ENCODE measurements around the gene RHBDL1.

The RHBDL1 gene

DNA sequence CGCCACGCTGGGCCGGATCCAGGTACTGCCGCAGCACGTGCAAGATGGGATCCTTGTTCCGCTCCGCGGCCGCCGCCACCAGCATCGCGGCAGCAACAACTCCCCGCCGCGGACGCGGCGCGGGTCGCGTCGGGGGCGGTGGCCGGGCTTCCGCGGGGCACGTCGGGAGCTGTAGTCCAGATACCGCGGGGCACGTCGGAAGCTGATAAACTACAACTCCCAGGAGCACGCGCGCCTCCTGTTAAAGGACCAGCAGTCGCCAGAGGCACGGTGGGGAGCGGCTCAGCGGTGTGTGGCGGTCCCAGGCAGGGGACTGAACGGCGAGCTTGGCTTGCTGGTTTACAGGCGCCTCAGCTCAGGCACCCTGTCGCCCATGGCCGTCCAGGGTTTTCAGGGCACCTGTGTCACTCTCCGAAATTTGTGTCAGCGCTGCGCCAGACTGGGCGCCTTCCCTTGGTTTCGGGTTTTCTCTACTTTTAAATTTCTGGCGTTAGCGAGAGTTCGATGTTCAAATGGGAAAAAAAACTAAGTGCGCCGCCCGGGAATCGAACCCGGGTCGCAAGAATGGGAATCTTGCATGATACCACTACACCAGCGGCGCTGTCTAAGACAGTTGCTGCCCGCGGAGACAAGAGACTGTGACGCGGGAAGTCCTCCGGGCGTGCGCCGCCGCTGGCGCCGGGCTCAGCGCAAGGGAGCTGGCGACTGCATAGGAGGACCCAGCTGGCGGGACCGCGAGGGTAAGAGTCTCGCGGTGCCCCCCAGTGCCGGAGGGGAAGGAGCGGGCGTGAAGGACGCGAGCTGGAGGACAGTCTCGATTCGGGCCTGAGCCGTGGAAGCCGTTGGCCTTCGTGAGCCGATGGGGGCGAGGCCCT is 39.0 kb upstream of the RHBDL1 start, which contains the start of gene METTL26:
TSS of gene METTL26 (minus strand) at position 100 of the 875 bp plus-strand sequence. CDS start at position 85, 15 bp downstream.
- peak; percentile 85 to 100 (median 100) for DNase-seq (ENCODE audit: low read depth in 2 of 3, low spot score in 2 of 3)

DNA sequence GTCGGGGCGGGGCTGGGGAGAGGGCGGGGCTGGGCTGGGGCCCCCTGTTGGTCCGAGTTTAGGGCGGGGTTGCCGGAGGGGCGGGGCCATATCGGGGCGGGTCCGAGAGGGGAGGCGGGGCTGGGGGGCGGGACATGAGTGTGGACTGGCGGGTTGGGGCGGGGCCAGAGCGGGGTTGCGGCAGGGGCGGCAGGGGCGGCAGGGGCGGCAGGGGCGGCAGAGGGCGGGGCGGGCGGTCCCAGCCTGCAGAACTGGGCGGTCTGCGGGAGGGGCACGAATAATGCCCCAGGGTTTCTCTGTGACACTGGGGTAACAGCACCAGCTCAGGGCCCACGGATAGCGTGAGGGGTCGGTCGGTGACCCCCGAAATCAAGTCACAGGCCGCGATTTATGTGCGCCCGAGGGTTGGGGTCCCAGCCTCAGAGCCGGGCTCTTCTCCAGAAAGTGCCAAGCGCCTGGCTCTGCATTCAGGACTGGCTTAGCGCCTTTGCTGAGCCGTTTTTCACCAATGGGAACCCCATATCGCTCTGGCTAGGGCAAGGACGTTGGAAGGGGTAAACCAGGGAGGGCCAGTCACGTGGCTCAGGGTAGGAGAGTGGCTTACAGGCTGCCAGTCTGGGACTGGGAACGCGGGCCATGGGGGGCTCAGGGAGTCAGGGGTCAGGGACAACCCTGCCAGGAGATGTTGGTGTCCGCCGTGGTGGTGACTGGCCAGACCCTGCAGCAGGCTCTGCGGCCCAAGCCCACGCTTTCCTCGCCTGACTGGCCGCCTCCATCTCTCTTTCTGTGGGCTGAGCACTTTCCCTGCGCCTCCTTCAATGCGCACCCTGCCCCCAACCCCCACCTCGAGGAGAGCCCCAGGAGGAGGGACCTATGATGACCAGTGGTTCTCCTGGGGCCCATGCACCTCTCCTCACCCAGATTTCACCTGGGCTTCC is 38.1 kb upstream of the RHBDL1 start:
- peak in 2 of 3 experiments; percentile 72 to 85 for DNase-seq (ENCODE audit: low read depth in 2 of 3, low spot score in 2 of 3)

DNA sequence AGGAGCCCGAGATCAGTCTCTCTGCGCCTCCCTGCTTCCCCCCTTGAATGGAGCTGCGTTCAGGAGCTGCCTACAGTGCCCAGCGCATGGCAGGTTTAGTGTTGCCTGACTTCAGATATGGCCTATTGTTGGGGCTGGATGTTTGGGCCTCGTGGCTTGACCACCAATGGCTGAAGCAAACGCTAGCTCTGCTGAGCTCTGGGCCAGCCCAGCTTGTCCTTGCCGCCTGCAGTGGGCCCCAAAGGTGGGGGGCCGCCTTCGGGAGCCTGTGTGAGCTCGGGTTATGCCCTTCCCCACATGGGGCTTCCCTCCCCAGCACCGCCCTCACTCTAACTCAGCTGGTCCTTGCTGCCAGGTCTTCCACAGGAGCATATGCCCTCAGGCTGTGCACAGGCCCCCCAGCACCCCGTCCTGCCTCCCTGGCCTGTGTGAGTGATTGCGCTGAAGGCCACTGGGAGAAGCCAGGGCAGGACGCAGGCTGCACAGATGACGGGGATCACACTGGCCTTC is 37.4 kb upstream of the RHBDL1 start:
- DNase-seq (ENCODE audit: low read depth in 2 of 3, low spot score in 2 of 3), result no peak

DNA sequence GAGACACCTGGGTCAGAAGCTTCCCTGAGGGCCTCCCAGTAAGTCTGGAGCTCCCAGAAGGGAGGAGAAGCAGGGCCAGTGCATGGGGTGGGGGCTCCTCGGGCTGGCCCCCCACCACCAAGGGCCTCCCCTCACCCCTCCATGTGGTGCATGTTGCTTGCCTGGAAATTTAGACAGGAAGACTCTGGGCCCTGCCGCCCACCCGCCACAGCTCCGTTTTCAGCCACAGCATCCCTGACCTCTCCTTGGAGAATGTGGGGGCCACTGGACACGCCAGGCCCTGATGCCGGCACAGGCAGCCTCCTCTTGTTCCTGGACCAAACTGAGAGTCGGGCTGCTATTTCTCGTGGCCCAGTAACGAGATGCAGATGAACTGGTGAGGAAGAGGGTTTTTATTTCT is 36.6 kb upstream of the RHBDL1 start:
- no peak for DNase-seq (ENCODE audit: low read depth in 2 of 3, low spot score in 2 of 3)

DNA sequence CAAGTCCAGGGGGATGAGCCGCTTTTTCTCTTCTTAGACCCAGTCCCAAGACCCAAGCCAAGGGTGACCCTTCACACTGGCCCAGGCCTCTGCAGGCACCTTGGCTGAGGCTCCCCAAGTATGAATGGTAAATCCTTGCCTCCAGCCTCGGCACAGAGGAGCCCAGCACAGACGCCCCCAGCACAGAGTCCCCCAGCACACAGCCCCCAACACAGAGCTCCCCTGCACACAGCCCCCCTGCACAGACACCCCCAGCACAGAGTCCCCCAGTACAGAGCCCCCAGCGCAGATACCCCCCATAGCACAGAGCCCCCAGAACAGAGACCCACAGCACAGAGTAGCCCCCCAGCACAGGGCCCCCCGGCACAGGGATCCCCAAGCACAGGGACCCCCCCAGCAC is 34.9 kb upstream of the RHBDL1 start:
- no peak for DNase-seq (ENCODE audit: low read depth in 2 of 3, low spot score in 2 of 3)

DNA sequence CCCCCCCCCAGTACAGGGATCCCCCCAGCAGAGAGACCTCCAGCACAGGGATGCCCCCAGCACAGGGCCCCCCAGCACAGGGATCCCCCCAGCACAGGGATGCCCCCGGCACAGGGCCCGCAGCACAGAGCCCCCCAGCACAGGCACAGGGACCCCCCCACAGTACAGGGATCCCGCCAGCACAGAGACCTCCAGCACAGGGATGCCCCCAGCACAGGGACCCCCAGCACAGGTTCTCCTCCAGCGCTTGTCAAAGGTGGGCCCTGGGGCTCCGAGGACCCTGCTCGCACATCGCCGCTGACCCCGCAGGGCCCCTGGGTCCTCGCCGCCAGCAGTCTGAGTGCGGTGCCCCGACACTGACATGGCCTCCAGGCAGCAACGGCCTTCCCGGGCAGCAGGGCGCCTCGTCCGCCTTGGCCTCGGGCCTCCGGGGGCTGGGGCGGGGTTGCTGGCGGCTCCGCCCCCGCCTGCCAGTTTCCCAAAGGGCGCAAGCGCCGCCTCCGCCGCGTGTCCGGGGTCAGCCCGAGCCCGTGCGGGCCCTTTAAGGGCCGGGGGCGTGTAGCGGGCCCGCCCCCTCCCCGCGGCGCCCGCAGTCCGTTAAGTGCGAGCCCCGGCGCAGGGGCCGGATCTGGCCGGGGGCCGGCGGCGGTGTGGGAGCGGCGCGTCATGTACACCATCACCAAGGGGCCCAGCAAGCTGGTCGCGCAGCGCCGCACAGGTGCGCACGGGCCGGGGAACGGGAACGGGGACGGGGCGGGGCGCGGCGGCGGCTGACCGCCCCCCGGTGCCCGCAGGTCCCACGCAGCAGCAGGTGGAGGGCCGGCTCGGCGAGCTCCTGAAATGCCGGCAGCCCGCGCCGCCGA is 33.9 kb upstream of the RHBDL1 start, which contains the start of gene MCRIP2:
TSS of gene MCRIP2 (plus strand) at position 503 of the 863 bp plus-strand sequence. CDS start at position 667, 164 bp downstream.
- DNase-seq (ENCODE audit: low read depth in 2 of 3, low spot score in 2 of 3), result peak; percentile 54 to 68 (median 65)

DNA sequence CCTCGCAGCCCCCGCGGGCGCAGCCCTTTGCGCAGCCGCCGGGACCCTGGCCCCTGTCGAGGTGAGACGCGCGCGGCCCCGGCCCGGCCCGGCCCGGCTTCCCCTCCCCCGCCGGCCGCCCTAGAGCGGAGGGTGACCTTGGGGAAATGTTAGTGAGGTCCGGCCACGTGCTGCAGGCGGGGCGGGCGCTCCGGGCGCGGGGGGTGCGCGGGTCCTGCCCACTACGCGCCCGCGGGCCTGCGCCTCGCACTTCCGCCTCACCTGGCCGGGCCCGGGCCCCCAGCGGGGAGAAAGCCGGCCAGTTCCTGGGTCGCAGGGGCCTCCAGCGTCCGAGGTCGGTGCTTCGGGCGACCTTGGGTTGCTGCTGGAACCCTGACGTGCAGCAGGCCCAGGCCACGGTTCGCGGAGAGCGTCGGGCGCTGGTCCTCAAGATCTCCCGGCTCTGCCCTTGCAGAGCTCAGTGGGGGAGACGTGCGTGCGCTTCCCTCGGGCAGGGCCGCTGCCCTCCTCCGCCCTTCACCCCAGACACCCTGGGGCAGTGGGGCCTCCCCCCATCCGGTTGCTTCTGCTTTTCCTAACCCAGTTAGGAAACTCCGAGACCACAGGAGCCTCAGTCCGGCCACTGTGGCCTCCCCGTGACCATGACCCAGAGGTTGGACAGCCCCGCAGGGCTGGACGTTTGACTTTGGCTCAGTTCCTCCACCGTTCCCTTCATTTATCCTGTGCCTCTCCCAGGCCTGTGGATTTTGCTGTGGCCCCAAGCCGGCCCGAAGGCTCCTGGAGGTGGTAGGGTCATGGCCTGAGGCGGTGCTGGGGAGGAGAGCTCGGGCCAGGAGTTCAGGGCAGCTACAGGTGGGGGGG is 33.1 kb upstream of the RHBDL1 start:
- DNase-seq (ENCODE audit: low read depth in 2 of 3, low spot score in 2 of 3), result no peak

DNA sequence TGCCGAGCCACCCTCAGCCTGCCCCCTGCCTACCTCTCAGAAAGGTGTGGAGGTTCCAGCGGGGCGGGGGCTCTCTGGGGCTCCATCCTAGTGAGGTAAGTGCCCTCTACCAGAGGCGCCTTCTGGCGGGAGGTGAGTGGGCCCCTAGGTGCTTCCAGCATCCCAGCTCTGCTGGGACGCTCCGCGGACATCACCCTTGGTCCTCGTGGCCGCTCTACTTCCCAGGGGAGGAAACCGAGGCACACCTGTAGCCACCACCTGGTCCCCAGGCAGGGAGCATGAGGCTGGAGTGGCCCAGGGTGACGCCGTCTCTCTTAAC is 32.5 kb upstream of the RHBDL1 start:
- no peak for DNase-seq (ENCODE audit: low read depth in 2 of 3, low spot score in 2 of 3)

DNA sequence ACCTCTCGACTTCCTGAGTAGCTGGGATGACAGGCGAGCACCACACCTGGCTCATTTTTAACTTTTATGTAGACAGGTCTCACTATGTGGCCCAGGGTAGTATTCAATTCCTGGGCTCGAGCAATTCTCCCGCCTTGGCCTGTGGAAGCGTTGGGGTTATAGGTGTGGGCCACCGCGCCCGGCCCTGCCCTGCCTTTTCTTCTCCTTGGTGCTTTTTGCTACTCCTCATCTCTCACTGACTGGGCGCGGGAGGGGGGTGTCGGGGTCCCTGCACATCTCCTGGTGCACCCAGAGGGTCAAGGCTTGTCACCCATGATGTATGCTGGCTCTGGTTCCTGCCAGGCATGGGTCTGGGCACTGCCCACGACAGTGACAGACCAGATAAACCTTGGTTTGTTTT is 30.9 kb upstream of the RHBDL1 start:
- DNase-seq (ENCODE audit: low read depth in 2 of 3, low spot score in 2 of 3), result no peak

DNA sequence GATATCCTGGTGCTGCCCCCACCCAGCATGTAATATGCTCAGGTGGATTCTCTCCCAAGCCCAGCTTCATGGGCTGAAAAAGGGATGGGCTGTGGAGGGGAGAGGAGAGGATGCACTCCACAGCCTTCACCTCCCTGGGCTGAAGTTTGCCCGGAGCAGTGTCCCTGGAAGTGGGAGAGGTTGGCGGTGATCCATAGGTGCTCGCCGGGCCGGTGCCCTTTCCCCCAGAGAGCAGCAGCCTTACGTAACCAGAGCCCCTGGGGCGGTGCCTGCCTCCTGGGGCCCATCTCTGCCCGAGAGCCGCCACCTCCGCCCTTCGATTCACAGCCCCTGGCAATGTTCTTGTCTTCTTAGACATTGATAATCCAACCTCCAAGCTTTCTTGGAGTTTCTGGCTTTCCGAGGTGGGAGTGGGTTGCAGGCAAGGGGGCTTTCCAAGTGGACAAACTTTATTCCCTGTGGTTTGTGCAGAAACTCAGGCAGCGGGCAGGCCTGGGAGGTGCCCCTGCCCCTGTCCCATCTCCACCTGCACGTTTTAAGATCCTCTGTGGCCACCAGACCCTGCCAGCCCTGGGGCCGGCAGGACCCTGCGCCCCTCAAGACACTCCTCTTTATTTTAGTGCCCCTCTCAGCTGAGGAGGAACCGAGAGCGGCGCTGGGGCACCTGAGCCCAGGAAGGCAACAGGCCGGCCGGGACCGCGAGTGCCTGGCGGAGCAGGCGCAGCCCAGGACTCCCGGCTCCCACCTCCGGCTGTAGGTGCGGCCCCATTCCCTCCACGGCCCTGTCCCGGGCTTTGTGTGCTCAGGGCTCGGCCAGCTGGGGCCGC is 29.4 kb upstream of the RHBDL1 start:
- no peak for DNase-seq (ENCODE audit: low read depth in 2 of 3, low spot score in 2 of 3)

DNA sequence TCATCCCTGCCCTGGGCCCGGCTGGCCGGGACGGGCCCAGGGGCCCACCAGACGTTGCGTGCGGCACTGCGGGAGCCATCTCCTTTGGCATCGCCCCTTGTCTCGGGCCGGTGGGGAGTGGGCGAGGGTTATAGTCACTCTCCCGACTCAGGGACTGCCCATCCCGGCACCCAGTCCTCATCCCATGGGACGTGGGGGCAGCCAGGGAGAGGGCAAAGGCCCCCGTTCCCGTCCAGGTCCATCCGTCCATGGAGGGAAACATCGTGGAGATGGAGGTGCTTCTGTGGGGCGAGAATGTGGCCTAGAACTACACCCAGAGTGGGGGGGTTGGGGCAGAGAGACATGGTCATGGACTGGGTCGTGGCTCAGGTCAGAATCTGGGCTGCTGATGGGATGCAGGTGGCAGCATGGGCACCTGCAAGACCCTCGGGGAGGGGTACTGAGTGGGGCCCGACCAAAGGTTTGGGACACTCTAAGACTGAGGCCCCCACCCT is 28.7 kb upstream of the RHBDL1 start:
- no peak for DNase-seq (ENCODE audit: low read depth in 2 of 3, low spot score in 2 of 3)

DNA sequence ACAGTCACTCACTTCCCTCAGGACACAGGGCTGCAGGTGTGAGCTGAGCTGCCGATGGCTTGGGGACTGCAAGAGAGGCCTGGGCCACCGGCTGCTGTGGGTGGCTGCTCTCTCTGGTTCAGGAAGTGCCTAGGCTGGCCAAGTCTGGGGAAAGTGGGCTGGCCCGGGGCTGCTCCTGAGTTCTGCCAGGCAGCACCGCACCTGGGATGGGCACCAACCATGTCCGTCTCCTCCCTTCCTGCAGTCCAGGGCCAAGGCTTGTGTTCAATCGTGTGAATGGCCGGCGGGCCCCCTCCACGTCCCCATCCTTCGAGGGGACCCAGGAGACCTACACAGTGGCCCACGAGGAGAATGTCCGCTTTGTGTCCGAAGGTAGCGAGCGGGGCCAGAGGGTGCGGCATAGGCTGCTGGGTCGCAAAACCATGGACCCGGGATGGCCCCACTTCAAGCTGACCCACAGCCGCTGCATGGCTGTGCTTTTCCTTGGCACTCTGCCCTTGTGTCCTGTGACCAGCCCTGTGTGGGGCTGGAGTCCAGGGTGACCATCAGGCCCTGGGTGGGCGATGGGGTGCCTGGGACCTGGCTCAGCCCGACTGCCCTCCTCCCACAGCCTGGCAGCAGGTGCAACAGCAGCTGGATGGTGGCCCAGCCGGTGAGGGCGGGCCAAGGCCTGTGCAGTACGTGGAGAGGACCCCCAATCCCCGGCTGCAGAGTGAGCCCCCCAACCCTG is 28.1 kb upstream of the RHBDL1 start:
- DNase-seq (ENCODE audit: low read depth in 2 of 3, low spot score in 2 of 3), result no peak

DNA sequence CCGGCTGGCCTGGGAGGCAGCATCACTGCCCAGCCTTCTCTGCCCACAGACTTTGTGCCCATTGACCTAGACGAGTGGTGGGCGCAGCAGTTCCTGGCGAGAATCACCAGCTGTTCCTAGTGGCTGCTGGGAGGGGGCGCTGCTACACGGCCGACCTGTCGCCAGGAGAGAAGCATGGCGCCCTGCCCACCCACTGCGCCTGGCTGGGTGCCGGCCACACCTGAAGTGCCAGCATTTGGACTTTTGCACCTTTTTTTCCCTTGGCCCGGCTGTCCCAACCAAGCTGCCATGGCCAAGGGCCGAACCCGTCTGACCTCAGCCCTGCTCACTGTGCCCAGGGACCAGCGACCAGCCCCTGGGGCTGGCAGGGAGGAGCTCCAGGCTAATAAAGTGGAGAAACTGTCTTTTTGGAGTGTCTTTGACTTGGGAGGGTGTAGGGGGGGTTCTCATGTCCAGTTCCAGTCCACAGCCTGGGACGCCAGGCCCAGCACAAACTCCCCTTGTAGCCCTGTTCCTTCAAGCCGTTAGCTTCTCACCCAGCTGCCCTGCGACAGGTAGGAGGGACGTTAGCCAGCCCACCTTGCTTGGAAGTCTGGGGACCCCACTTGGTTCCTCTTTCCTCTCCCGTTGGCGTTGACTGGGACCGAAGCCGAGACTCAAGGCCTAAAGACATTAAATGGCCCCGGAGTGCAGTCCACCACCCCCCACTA is 27.2 kb upstream of the RHBDL1 start:
- no peak for DNase-seq (ENCODE audit: low read depth in 2 of 3, low spot score in 2 of 3)

DNA sequence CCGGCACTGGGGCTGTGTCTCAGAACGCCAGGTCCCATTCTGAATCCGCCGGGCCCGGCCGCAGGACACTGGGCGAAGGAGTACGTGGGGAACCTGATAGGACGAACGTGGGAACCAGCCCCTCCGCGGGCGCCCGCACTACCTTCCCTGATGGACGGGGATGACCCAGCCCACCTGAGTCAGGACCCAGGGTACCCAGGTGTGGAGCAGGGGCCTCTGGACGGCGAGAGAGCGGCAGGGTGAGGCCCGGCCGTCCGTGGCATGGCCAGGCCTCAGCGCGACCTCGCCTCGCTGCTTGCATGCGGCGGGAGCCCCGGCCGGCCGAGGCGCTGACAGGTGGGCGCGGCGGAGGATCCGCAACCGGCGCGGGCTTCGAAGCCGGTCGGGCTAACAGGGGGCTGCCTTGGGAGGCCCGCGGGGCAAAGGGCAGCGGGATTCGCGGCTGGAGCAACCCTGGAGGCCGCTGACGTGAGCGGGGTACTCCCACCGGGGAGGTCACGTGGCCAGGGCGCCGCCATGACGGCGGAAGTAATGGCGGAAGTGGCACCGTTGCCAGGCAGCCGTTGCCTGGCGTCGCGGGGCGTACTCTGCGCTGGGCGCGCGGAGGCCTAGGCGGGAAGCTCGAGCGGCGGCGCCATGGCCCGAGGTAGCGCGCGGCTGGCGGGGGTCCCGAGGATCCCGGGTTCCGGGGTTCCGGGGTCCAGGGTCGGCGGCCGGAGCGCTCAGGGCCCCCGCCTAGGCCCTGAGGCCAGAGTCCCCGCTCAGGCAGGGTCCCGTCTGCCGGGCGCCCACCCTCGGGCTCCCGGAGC is 26.5 kb upstream of the RHBDL1 start, which contains the start of gene WDR90:
TSS of gene WDR90 (plus strand) at position 585 of the 809 bp plus-strand sequence. CDS start at position 637, 52 bp downstream.
- peak; percentile 79 to 84 (median 79) for DNase-seq (ENCODE audit: low read depth in 2 of 3, low spot score in 2 of 3)

DNA sequence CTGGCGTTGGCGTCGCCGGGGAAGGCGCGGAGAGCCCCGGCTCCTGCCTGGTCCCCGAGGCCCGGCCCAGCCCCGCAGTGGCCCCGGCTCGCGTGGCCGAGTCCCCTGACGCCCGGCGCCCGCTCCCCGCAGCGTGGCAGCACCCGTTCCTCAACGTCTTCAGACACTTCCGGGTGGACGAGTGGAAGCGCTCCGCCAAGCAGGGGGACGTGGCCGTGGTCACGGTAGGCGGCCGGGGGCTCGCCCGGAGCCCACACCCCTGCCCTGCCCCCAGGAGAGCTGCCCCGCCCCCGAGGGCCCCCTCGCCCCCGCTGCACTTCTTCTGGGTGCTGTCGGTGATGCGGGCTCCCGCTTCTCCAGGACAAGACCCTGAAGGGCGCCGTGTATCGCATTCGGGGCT is 25.8 kb upstream of the RHBDL1 start:
- DNase-seq (ENCODE audit: low read depth in 2 of 3, low spot score in 2 of 3), result no peak

DNA sequence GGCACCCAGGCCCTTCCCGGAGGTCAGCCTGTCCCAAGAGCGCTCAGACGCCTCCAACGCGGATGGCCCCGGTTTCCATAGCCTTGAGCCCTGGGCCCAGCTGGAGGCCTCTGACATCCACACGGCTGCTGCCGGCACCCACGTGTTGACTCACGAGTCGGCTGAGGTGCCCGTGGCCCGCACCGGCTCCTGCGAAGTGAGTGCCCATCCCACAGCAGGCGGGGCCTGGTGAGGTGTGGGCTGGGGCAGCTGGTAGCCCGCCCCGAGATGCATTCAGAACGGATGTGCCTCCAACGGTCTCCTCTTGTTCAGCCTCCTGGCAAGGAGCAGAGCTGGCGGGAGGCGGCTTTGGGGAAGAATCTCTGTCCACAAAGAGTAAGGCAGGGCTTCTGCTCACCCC is 23.6 kb upstream of the RHBDL1 start:
- no peak for DNase-seq (ENCODE audit: low read depth in 2 of 3, low spot score in 2 of 3)

Data from activated CD8-positive, alpha-beta memory T cell treated with anti-CD3 and anti-CD28 coated beads for 48 hours (primary cell).